ENCODE data around the gene ATG2B. TPM values are rescaled to one million over a fixed set of nuclear protein-coding genes. Genes with fewer than 3 reads are reported as not detected.
A peak's percentile ranks its signal among the peaks of the same experiment; 100 is the strongest.

ATG2B gene
- total and polyA plus RNA-seq, 9 of the 15 experiments (the other 6 are each of a cell fraction or from before 2014, with no cell fraction given) = 0.83 to 12.9 (median 8.7) TPM

DNA sequence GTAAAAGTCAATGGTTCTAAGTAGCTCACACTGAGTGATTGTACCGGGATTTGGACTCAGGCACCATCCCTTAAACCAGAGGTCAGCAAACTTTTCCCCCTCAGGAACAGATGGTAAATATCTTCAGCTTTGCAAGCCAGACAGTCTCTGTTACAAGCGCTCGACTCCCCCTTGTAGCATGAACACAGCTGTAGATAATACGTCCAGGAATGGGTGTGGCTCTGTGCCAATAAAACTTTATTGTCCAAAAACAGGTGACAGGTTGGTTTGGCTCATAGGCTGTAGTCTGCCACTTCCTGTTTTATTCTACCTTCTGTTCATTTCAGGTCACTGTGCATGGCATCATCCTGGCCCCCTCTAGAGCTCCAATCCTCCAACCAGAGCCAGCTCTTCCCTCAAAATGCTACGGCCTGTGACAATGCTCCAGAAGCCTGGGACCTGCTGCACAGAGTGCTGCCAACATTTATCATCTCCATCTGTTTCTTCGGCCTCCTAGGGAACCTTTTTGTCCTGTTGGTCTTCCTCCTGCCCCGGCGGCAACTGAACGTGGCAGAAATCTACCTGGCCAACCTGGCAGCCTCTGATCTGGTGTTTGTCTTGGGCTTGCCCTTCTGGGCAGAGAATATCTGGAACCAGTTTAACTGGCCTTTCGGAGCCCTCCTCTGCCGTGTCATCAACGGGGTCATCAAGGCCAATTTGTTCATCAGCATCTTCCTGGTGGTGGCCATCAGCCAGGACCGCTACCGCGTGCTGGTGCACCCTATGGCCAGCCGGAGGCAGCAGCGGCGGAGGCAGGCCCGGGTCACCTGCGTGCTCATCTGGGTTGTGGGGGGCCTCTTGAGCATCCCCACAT, 99.6 kb downstream of the ATG2B start (continued):
- TF ChIP-seq ZBTB40 (IDR thresholded peaks at IDR 0.05) = peak; percentile 96
- peak; percentile 95 for TF ChIP-seq ZBTB40 (CRISPR knock-in tag; IDR thresholded peaks at IDR 0.05)
- no peak for TF ChIP-seq ZNF274 (IDR thresholded peaks at IDR 0.05; ENCODE audit: borderline replicate concordance, low read depth, low read length)
- no peak for TF ChIP-seq ETS1 (conservative IDR thresholded peaks at IDR 0.05; ENCODE audit: control insufficient read depth, low read depth, low read length)
- TF ChIP-seq PYGO2 (tag; IDR thresholded peaks at IDR 0.05) = no peak
- TF ChIP-seq ZNF518B (CRISPR knock-in tag; IDR thresholded peaks at IDR 0.05) = no peak
- TF ChIP-seq ASH1L (IDR thresholded peaks at IDR 0.05; ENCODE audit: borderline replicate concordance, low read depth, partially characterized antibody) = no peak
- no peak for TF ChIP-seq CBFB (CRISPR knock-in tag; IDR thresholded peaks at IDR 0.05)
